GM18498 (cell line): ENCODE results near the gene NISCH.
"Not testable (repeated sequence)": the region's sequence is repeated elsewhere in the genome, so short reads cannot be mapped to it uniquely, and the experiment has no call there.

Source experiments
- ATAC-seq: cut with Tn5 transposase; IDR thresholded peaks from one replicate; pipeline ENCODE4 v1.9.1; 2021; ENCODE audit warnings: mild to moderate bottlenecking, moderate library complexity; ENCODE audit not compliant: unreplicated experiment

NISCH gene

GRCh38 chr3:52524258-52524751 is 68.9 kb downstream of the NISCH start:
- no peak for ATAC-seq

- no peak for ATAC-seq
Measured at GRCh38 chr3:52524752-52525679, 69.6 kb downstream of the NISCH start.

- no peak for ATAC-seq
Measured at GRCh38 chr3:52525680-52526561, 70.5 kb downstream of the NISCH start.

- not testable (repeated sequence) for ATAC-seq
Measured at GRCh38 chr3:52526671-52527038, 71.3 kb downstream of the NISCH start.

- ATAC-seq: no peak
Measured at GRCh38 chr3:52527039-52527731, 71.8 kb downstream of the NISCH start.

- ATAC-seq: no peak
Measured at GRCh38 chr3:52527732-52528585, 72.6 kb downstream of the NISCH start.

- no peak for ATAC-seq
Measured at GRCh38 chr3:52528586-52529375, 73.4 kb downstream of the NISCH start.

- no peak for ATAC-seq
Measured at GRCh38 chr3:52529376-52530333, 74.3 kb downstream of the NISCH start.

GRCh38 chr3:52530918-52531826 is 75.8 kb downstream of the NISCH start:
- ATAC-seq: no peak

GRCh38 chr3:52531860-52532516 is 76.6 kb downstream of the NISCH start:
- no peak for ATAC-seq

GRCh38 chr3:52532517-52532837 is 77.1 kb downstream of the NISCH start:
- no peak for ATAC-seq

GRCh38 chr3:52532838-52533622 is 77.6 kb downstream of the NISCH start:
- peak; percentile 0 for ATAC-seq

- ATAC-seq: peak; percentile 38
Measured at GRCh38 chr3:52533623-52534280, 78.3 kb downstream of the NISCH start, which contains the start of gene NT5DC2. Gene NT5DC2 (minus strand): TSS chr3:52533857. CDS start chr3:52533737, 120 bp downstream.

- no peak for ATAC-seq
Measured at GRCh38 chr3:52534281-52535183, 79.1 kb downstream of the NISCH start.
